PC-9 (cell line): ENCODE results near the gene EGFR. TPM values are rescaled to one million over a fixed set of nuclear protein-coding genes. Genes with fewer than 3 reads are reported as not detected.

Experiments
- BruUV-seq: library from RNA; stranded (reverse); fragments of 400-500 nt; replicated peaks from 2 replicates; lab custom pipeline; 2021; lab: Mats Ljungman, UMichigan
- CTCF ChIA-PET: fragments of 300-600 bp; sonication (Branson Sonifier 250); formaldehyde crosslinking; loops from one replicate; lab custom pipeline; 2022; ENCODE audit warnings: antibody characterized with exemption; lab: Charles Lee
- POLR2A ChIA-PET: fragments of 300-600 bp; sonication (Branson Sonifier 250); formaldehyde crosslinking; loops from one replicate; lab custom pipeline; 2022; ENCODE audit warnings: antibody characterized with exemption; ENCODE audit not compliant: unreplicated experiment; lab: Charles Lee
- DNase-seq, 2 experiments: peaks; one replicate each; pipeline versions ENCODE4 v3.0.0 to v3.0.0-alpha.2; 2015 to 2022; ENCODE audit warnings: mixed read lengths in 1 of 2
- H2AFZ ChIP-seq: fragments of 200-600 bp; sonication (generic); 2 replicates; pipeline ENCODE4 v1.8.1; 2017; ENCODE audit warnings: antibody characterized with exemption
- H3F3A ChIP-seq: fragments of 200-600 bp; sonication (generic); 2 replicates; pipeline ENCODE4 v1.8.1; 2017; ENCODE audit warnings: antibody characterized with exemption, mild to moderate bottlenecking, low read depth; ENCODE audit not compliant: insufficient read depth
- H3K27ac ChIP-seq: fragments of 200-600 bp; sonication (generic); 2 replicates; pipeline ENCODE4 v1.6.1; 2016; ENCODE audit warnings: mixed run types
- H3K27me3 ChIP-seq: fragments of 200-600 bp; sonication (generic); 2 replicates; pipeline ENCODE4 v1.6.1; 2016; ENCODE audit warnings: low read depth, mixed run types; ENCODE audit not compliant: insufficient read depth
- H3K36me3 ChIP-seq: fragments of 200-600 bp; sonication (generic); 2 replicates; pipeline ENCODE4 v1.6.1; 2016; ENCODE audit warnings: low read depth, mixed run types
- H3K4me1 ChIP-seq: fragments of 200-600 bp; sonication (generic); replicated peaks from 2 replicates; pipeline ENCODE4 v1.6.1; 2016; ENCODE audit warnings: mixed run types; ENCODE audit not compliant: insufficient read depth
- H3K4me2 ChIP-seq: fragments of 200-600 bp; sonication (generic); 2 replicates; pipeline ENCODE4 v1.6.1; 2017; ENCODE audit warnings: mixed run types
- H3K4me3 ChIP-seq: fragments of 200-600 bp; sonication (generic); 2 replicates; pipeline ENCODE4 v1.6.1; 2016; ENCODE audit warnings: mixed run types
- H3K79me2 ChIP-seq: fragments of 200-600 bp; sonication (generic); 2 replicates; pipeline ENCODE4 v1.6.1; 2017; ENCODE audit warnings: low read depth, mixed run types
- H3K9me2 ChIP-seq: fragments of 200-600 bp; sonication (generic); 2 replicates; pipeline ENCODE4 v1.8.1; 2017; ENCODE audit warnings: mild to moderate bottlenecking; ENCODE audit not compliant: insufficient read depth
- H3K9me3 ChIP-seq: fragments of 200-600 bp; sonication (generic); 2 replicates; pipeline ENCODE4 v1.8.1; 2016; ENCODE audit warnings: low read depth; ENCODE audit not compliant: insufficient read depth
- H4K20me1 ChIP-seq: fragments of 200-600 bp; sonication (generic); 2 replicates; pipeline ENCODE4 v1.8.1; 2017; ENCODE audit not compliant: insufficient read depth
- CTCF ChIP-seq: fragments of 200-600 bp; sonication (generic); conservative IDR thresholded peaks from 2 replicates; pipeline ENCODE4 v1.6.1; 2017; ENCODE audit warnings: mixed run types, antibody characterized with exemption, mild to moderate bottlenecking, moderate library complexity
- EZH2 ChIP-seq: fragments of 200-600 bp; sonication (generic); IDR thresholded peaks from 2 replicates; pipeline ENCODE4 v1.8.0; 2017; ENCODE audit warnings: antibody characterized with exemption, low read depth
- intact Hi-C: fragments of 100-400 bp; cut with micrococcal nuclease; formaldehyde crosslinking; loops from one replicate; pipeline ENCODE4 v1.10.0; 2022; ENCODE audit not compliant: unreplicated experiment
- total RNA-seq: library from RNA; stranded (reverse); gene quantifications from 2 replicates; pipeline ENCODE4 v1.2.3, GENCODE V29; 2021

The EGFR gene
- total RNA-seq, 1 experiment from 2014 or later, result 342 TPM

- Histone ChIP-seq H3K4me2 (no peak overlapping the region), H3K4me1 (peaks cover 50% of the 10 kb centered on the region), H3K27ac (peak overlapping the region; percentile 96), H4K20me1 (no peaks in the 10 kb centered on the region), H3K4me3 (no peak overlapping the region), H3K9me3 (no peaks in the 10 kb centered on the region), H3F3A (peaks cover 72% of the 10 kb centered on the region), H3K9me2 (no peaks in the 10 kb centered on the region), H3K79me2 (peaks cover 90% of the 10 kb centered on the region), H2AFZ (no peak overlapping the region), H3K36me3 (peaks cover 53% of the 10 kb centered on the region), H3K27me3 (no peaks in the 10 kb centered on the region)
- ChIA-PET CTCF (no interaction called here), POLR2A (interaction anchor here (0.6 kb wide), 1 partner anchor 25 kb away, joined by 3 read pairs; no protein-coding TSS in a partner anchor)
- no peak for TF ChIP-seq CTCF
- no peak for TF ChIP-seq EZH2
- no TSS peak for BruUV-seq
- no peak for DNase-seq
- intact Hi-C loops, result no loop called here
These were observed 43.1 kb downstream of the EGFR start for GRCh38 chr7:55061726-55062499.

- intact Hi-C loops, result no loop called here
- Histone ChIP-seq H3K4me2 (peak overlapping the region; percentile 74), H2AFZ (no peak overlapping the region), H3K36me3 (peaks cover 54% of the 10 kb centered on the region), H3K9me2 (no peaks in the 10 kb centered on the region), H3K27me3 (no peaks in the 10 kb centered on the region), H3F3A (peaks cover 74% of the 10 kb centered on the region), H3K79me2 (peaks cover 90% of the 10 kb centered on the region), H3K27ac (peak overlapping the region; percentile 96), H3K9me3 (no peaks in the 10 kb centered on the region), H4K20me1 (no peaks in the 10 kb centered on the region), H3K4me3 (no peak overlapping the region), H3K4me1 (peaks cover 58% of the 10 kb centered on the region)
- no peak for DNase-seq
- CTCF ChIA-PET, result no interaction called here
- POLR2A ChIA-PET, result interaction anchor here (0.7 to 1.0 kb wide), 2 partner anchors 10 to 69 kb away, joined by 4 to 6 read pairs; no protein-coding TSS in a partner anchor
- TF ChIP-seq CTCF, result no peak
- no peak for TF ChIP-seq EZH2
- no TSS peak for BruUV-seq
These were observed 44.2 kb downstream of the EGFR start for GRCh38 chr7:55063061-55063460.

- Histone ChIP-seq H3K4me2 (peak overlapping the region; percentile 74), H3F3A (peaks cover 80% of the 10 kb centered on the region), H3K36me3 (peaks cover 60% of the 10 kb centered on the region), H3K4me1 (peaks cover 58% of the 10 kb centered on the region), H3K9me2 (no peaks in the 10 kb centered on the region), H3K9me3 (no peaks in the 10 kb centered on the region), H3K27ac (peak overlapping the region; percentile 96), H3K4me3 (no peak overlapping the region), H3K27me3 (no peaks in the 10 kb centered on the region), H4K20me1 (no peaks in the 10 kb centered on the region), H2AFZ (no peak overlapping the region), H3K79me2 (peaks cover 90% of the 10 kb centered on the region)
- BruUV-seq, result no TSS peak
- intact Hi-C loops, result loop anchor here (2.0 kb wide), 1 partner anchor 23 kb away; no protein-coding TSS in a partner anchor
- ChIA-PET CTCF (interaction anchor here (0.5 kb wide), 1 partner anchor 44 kb away, joined by 3 read pairs; no protein-coding TSS in a partner anchor), POLR2A (interaction anchor here (0.9 to 1.0 kb wide), 2 partner anchors 10 to 69 kb away, joined by 3 to 4 read pairs; no protein-coding TSS in a partner anchor)
- no peak for TF ChIP-seq EZH2
- no peak for TF ChIP-seq CTCF
- DNase-seq, result peak; percentile 71 to 77
These were observed 44.8 kb downstream of the EGFR start for GRCh38 chr7:55063633-55064032.
